ENCODE results near the gene DCHS2.

Gene DCHS2

DNA sequence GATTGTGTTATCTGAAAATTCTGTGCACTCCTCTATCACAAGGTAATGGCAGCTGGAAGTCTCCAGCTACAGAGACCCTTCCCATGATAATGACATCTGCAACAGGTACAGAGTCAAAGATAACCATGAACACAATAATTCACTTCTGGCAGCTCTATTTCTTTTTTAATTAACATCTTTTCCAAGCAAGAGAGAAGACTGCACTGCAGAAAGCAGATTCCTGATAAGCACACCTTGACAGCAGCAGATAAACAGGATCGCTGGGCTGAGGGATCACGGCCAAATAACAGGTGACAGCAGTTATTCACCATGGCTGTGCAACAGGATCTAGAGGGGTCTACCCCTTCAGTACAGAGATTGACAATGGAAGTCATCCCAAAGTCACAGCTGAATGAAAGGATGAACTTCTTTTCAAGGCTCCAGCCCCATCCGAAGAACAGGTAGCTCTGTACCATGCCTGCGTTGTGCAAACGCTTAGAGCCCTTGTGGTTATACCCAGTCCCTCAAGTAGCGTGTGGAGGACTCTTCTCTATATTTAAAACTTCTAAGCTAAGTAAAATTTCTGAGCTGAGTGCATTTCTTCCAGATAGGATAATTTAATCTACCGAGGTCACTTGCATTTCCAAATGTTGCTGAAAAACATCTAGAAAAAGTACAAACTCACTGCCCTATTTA lies 66.7 kb downstream of the DCHS2 start:
- no peaks in the 10 kb centered on the region for H3K27me3 ChIP-seq
- H3K9me3 ChIP-seq, result no peaks in the 10 kb centered on the region
- H3K27ac ChIP-seq, result no peak overlapping the region
- no peak overlapping the region for H3K4me3 ChIP-seq (ENCODE audit: low read depth in 1 of 2, low read length in 1 of 2)
- no peaks in the 10 kb centered on the region for H3K36me3 ChIP-seq
- TF ChIP-seq, protein P1, sequence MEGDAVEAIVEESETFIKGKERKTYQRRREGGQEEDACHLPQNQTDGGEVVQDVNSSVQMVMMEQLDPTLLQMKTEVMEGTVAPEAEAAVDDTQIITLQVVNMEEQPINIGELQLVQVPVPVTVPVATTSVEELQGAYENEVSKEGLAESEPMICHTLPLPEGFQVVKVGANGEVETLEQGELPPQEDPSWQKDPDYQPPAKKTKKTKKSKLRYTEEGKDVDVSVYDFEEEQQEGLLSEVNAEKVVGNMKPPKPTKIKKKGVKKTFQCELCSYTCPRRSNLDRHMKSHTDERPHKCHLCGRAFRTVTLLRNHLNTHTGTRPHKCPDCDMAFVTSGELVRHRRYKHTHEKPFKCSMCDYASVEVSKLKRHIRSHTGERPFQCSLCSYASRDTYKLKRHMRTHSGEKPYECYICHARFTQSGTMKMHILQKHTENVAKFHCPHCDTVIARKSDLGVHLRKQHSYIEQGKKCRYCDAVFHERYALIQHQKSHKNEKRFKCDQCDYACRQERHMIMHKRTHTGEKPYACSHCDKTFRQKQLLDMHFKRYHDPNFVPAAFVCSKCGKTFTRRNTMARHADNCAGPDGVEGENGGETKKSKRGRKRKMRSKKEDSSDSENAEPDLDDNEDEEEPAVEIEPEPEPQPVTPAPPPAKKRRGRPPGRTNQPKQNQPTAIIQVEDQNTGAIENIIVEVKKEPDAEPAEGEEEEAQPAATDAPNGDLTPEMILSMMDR (IDR thresholded peaks at IDR 0.05), result no peak
- no peaks in the 10 kb centered on the region for H3K4me1 ChIP-seq (ENCODE audit: control insufficient read depth in 1 of 2, insufficient read depth in 1 of 2, low read depth in 1 of 2, low read length in 1 of 2)

DNA sequence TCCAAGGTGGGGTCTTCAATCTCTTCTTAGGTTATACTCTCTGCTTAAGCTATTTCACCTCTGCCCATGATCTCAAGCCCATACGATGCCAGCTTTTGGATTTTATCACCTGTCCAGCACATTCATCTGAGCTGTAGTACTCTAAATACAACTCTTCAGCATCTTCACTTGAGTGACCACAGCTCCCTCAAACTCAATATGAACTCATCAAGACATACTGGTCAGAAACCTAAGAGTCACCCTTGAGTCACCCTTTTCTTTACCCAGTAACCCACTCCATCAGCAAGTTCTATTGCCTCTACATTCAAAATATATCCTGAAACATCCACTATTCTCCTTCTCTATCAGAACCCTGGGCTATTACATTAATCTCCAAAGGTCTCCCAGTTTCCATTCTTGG lies 69.4 kb downstream of the DCHS2 start:
- Histone ChIP-seq H3K9me3 (no peaks in the 10 kb centered on the region), H3K27ac (no peak overlapping the region), H3K4me3 (ENCODE audit: low read depth in 1 of 2, low read length in 1 of 2) (no peak overlapping the region), H3K27me3 (peaks cover 14% of the 10 kb centered on the region), H3K36me3 (no peaks in the 10 kb centered on the region), H3K4me1 (ENCODE audit: control insufficient read depth in 1 of 2, insufficient read depth in 1 of 2, low read depth in 1 of 2, low read length in 1 of 2) (no peaks in the 10 kb centered on the region)
- TF ChIP-seq, protein P1 (IDR thresholded peaks at IDR 0.05), result no peak

DNA sequence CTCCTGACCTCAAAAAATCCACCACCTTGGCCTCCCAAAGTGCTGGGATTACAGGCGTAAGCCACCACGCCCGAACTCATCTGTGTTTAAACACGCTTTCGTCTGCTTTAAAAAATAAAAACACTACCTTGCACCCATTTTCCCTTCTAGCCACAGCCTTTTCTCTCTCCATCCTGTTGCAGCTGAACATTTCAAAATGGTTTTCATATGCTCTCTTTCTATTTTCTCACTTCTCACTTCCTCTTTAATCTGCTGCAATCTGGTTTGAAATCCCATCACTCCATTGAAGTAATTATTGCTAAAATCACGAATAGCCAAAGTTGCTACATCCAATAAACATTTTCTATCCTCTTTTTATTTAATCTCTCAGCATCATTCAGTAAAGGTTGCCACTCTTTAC lies 70.0 kb downstream of the DCHS2 start:
- H3K4me3 ChIP-seq (ENCODE audit: low read depth in 1 of 2, low read length in 1 of 2), result no peak overlapping the region
- H3K4me1 ChIP-seq (ENCODE audit: control insufficient read depth in 1 of 2, insufficient read depth in 1 of 2, low read depth in 1 of 2, low read length in 1 of 2), result no peaks in the 10 kb centered on the region
- H3K9me3 ChIP-seq, result no peaks in the 10 kb centered on the region
- TF ChIP-seq, protein P1 (IDR thresholded peaks at IDR 0.05), result no peak
- H3K27me3 ChIP-seq, result peaks cover 19% of the 10 kb centered on the region
- H3K36me3 ChIP-seq, result no peaks in the 10 kb centered on the region
- H3K27ac ChIP-seq, result no peak overlapping the region

DNA sequence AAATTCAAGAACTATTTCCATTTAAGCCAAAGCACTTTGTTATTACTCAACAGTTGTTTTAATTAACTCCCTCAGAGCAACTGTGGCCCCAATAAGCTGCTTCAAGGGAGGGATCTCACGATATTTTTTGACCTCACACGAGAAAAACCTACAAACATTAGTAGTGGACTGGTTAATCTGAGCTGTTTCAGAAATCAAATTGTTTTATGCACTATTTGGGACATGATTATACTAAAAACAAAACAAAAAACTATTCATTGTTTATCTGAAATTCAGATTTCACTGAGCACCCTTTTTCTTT lies 74.3 kb downstream of the DCHS2 start:
- Histone ChIP-seq H3K27ac (no peak overlapping the region), H3K9me3 (no peaks in the 10 kb centered on the region), H3K4me1 (ENCODE audit: control insufficient read depth in 1 of 2, insufficient read depth in 1 of 2, low read depth in 1 of 2, low read length in 1 of 2) (no peaks in the 10 kb centered on the region), H3K27me3 (peaks cover 42% of the 10 kb centered on the region), H3K36me3 (no peaks in the 10 kb centered on the region), H3K4me3 (ENCODE audit: low read depth in 1 of 2, low read length in 1 of 2) (no peak overlapping the region)
- TF ChIP-seq, protein P1 (IDR thresholded peaks at IDR 0.05), result no peak

DNA sequence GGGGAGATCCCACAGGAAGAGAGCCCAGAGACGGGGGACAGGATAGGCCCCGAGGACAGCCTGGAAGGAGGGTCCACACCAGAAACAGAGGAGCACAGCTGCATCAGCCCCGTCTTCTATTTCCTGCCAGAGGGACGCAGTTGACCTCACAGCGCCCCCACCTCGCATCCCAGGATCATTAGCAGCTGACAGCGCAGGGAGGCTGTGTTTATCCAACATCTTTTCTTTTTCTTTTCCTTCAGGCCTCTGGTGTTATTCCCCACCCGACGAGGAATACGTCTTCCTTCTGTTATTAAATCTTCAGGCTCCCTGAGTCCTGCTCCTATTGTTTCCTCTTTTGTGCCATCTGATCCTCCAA lies 75.4 kb downstream of the DCHS2 start:
- H3K36me3 ChIP-seq, result no peaks in the 10 kb centered on the region
- TF ChIP-seq, protein P1 (IDR thresholded peaks at IDR 0.05), result no peak
- H3K27me3 ChIP-seq, result peaks cover 42% of the 10 kb centered on the region
- no peaks in the 10 kb centered on the region for H3K4me1 ChIP-seq (ENCODE audit: control insufficient read depth in 1 of 2, insufficient read depth in 1 of 2, low read depth in 1 of 2, low read length in 1 of 2)
- H3K9me3 ChIP-seq, result no peaks in the 10 kb centered on the region
- no peak overlapping the region for H3K4me3 ChIP-seq (ENCODE audit: low read depth in 1 of 2, low read length in 1 of 2)
- no peak overlapping the region for H3K27ac ChIP-seq

DNA sequence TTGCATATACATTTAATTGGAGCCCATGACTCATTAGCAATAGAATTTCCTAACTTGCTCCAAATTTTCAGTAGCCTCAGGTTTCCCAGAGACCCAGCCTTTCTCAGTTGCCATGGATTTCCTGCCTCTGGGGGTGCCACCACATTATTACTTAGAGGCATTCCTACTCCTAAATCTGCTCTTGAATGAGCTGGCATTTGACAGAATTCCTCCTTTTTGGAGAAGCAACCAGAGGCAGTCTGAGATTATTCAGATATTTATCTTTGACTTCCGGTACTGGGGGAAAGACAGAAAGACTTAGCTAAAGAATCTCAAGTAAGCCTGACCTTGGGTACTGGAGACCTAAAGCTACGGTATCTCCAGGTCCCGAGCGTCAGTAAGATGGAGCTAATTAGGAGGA lies 76.3 kb downstream of the DCHS2 start:
- H3K27ac ChIP-seq, result no peak overlapping the region
- H3K4me1 ChIP-seq (ENCODE audit: control insufficient read depth in 1 of 2, insufficient read depth in 1 of 2, low read depth in 1 of 2, low read length in 1 of 2), result no peaks in the 10 kb centered on the region
- H3K4me3 ChIP-seq (ENCODE audit: low read depth in 1 of 2, low read length in 1 of 2), result no peak overlapping the region
- no peaks in the 10 kb centered on the region for H3K9me3 ChIP-seq
- peaks cover 42% of the 10 kb centered on the region for H3K27me3 ChIP-seq
- H3K36me3 ChIP-seq, result no peaks in the 10 kb centered on the region
- TF ChIP-seq, protein P1 (IDR thresholded peaks at IDR 0.05), result no peak
